Activated CD8-positive, alpha-beta T cell treated with anti-CD3 and anti-CD28 coated beads for 36 hours (primary cell): Measurements from ENCODE around the gene INTS2. TPM values are rescaled to one million over a fixed set of nuclear protein-coding genes. Genes with fewer than 3 reads are reported as not detected.

Source experiments
- ATAC-seq: fragments of 200-7000 bp; cut with Tn5 transposase; one replicate; pipeline ENCODE4 v1.10.0; 2021; ENCODE audit warnings: mild to moderate bottlenecking, moderate library complexity
- CTCF ChIA-PET: fragments of 350-600 bp; sonication (Branson Sonifier 250); formaldehyde crosslinking; loops from one replicate; lab custom pipeline; 2021; ENCODE audit warnings: antibody characterized with exemption; lab: Charles Lee
- POLR2A ChIA-PET: fragments of 350-600 bp; sonication (Branson Sonifier 250); formaldehyde crosslinking; loops from one replicate; lab custom pipeline; 2021; ENCODE audit warnings: antibody characterized with exemption; lab: Charles Lee
- DNase-seq: peaks from one replicate; pipeline ENCODE4 v3.0.0-alpha.2; 2020
- H3K27ac Mint-ChIP-seq: one replicate; pipeline ENCODE4 v1.8.0; 2021; ENCODE audit warnings: mild to moderate bottlenecking, mixed read lengths
- H3K27me3 Mint-ChIP-seq: one replicate; pipeline ENCODE4 v1.8.0; 2021; ENCODE audit warnings: mixed read lengths
- H3K36me3 Mint-ChIP-seq: one replicate; pipeline ENCODE4 v1.8.0; 2021; ENCODE audit warnings: low read depth, mixed read lengths
- H3K4me1 Mint-ChIP-seq: one replicate; pipeline ENCODE4 v1.8.0; 2021; ENCODE audit warnings: low read depth, mixed read lengths
- H3K4me3 Mint-ChIP-seq: one replicate; pipeline ENCODE4 v1.8.0; 2021; ENCODE audit warnings: mild to moderate bottlenecking, moderate library complexity, mixed read lengths
- H3K9me3 Mint-ChIP-seq: one replicate; pipeline ENCODE4 v1.8.0; 2021; ENCODE audit warnings: mixed read lengths
- CTCF ChIP-seq: fragments of 200-600 bp; IDR thresholded peaks from one replicate; pipeline ENCODE4 v1.8.0; 2022; ENCODE audit warnings: antibody characterized with exemption, mild to moderate bottlenecking
- intact Hi-C: fragments of 100-400 bp; cut with micrococcal nuclease; formaldehyde crosslinking; loops from one replicate; pipeline ENCODE4 v1.10.0; 2022
- total RNA-seq, 2 experiments: library from RNA; stranded (reverse); gene quantifications; one replicate each; pipeline ENCODE4 v1.2.3, GENCODE V29; 2021

INTS2 gene
- total RNA-seq, 2 experiments from 2014 or later: 30.7 to 33.5 TPM

GRCh38 chr17:61875804-61876203 is 52.0 kb downstream of the INTS2 start:
- Mint-ChIP-seq H3K4me1 (no peaks in the 10 kb centered on the region), H3K9me3 (no peaks in the 10 kb centered on the region), H3K36me3 (peaks cover 15% of the 10 kb centered on the region), H3K4me3 (no peak overlapping the region), H3K27me3 (no peaks in the 10 kb centered on the region), H3K27ac (no peak overlapping the region)
- no peak for TF ChIP-seq CTCF
- ChIA-PET POLR2A (no interaction called here), CTCF (interaction anchor here (1.0 to 1.5 kb wide), 2 partner anchors 12 to 28 kb away, joined by 3 read pairs; partner anchors contain the start of gene BRIP1)
- ATAC-seq: no peak
- intact Hi-C loops: no loop called here
- DNase-seq: no peak

GRCh38 chr17:61875285-61875684 is 52.5 kb downstream of the INTS2 start:
- H3K27ac Mint-ChIP-seq: no peak overlapping the region
- ATAC-seq: no peak
- POLR2A ChIA-PET: no interaction called here

GRCh38 chr17:61874075-61874474 is 53.7 kb downstream of the INTS2 start:
- H3K36me3 Mint-ChIP-seq: peaks cover 22% of the 10 kb centered on the region
- no peaks in the 10 kb centered on the region for H3K9me3 Mint-ChIP-seq
- H3K27me3 Mint-ChIP-seq: no peaks in the 10 kb centered on the region
- intact Hi-C loops: no loop called here
- ATAC-seq (no peak), DNase-seq (no peak)
- ChIA-PET POLR2A (no interaction called here), CTCF (no interaction called here)
- H3K4me1 Mint-ChIP-seq: no peaks in the 10 kb centered on the region
- H3K4me3 Mint-ChIP-seq: no peak overlapping the region
- H3K27ac Mint-ChIP-seq: no peak overlapping the region
- no peak for TF ChIP-seq CTCF

More at GRCh38 chr17:61875285-61875684, 52.5 kb downstream of the INTS2 start:
- no peaks in the 10 kb centered on the region for H3K9me3 Mint-ChIP-seq
- H3K27me3 Mint-ChIP-seq: no peaks in the 10 kb centered on the region
- H3K4me1 Mint-ChIP-seq: no peaks in the 10 kb centered on the region
- CTCF ChIA-PET: interaction anchor here (0.6 to 1.5 kb wide), 3 partner anchors 12 to 237 kb away, joined by 3 to 4 read pairs (median 3); partner anchors contain the start of gene BRIP1
- intact Hi-C loops: no loop called here
- no peak for TF ChIP-seq CTCF
- DNase-seq: no peak
- H3K4me3 Mint-ChIP-seq: no peak overlapping the region
- peaks cover 19% of the 10 kb centered on the region for H3K36me3 Mint-ChIP-seq

GRCh38 chr17:61872099-61872498 is 55.7 kb downstream of the INTS2 start:
- H3K36me3 Mint-ChIP-seq: peaks cover 16% of the 10 kb centered on the region
- no peaks in the 10 kb centered on the region for H3K27me3 Mint-ChIP-seq
- H3K4me1 Mint-ChIP-seq: no peaks in the 10 kb centered on the region
- ChIA-PET POLR2A (no interaction called here), CTCF (no interaction called here)
- H3K4me3 Mint-ChIP-seq: no peak overlapping the region
- TF ChIP-seq CTCF: no peak
- ATAC-seq: no peak
- no peaks in the 10 kb centered on the region for H3K9me3 Mint-ChIP-seq
- no peak overlapping the region for H3K27ac Mint-ChIP-seq
- no peak for DNase-seq
- intact Hi-C loops: no loop called here

GRCh38 chr17:61869138-61869537 is 58.6 kb downstream of the INTS2 start:
- H3K36me3 Mint-ChIP-seq: peaks cover 11% of the 10 kb centered on the region
- H3K27me3 Mint-ChIP-seq: no peaks in the 10 kb centered on the region
- H3K27ac Mint-ChIP-seq: no peak overlapping the region
- no peak for DNase-seq
- TF ChIP-seq CTCF: no peak
- intact Hi-C loops: no loop called here
- H3K9me3 Mint-ChIP-seq: no peaks in the 10 kb centered on the region
- ChIA-PET CTCF (no interaction called here), POLR2A (no interaction called here)
- ATAC-seq: no peak
- H3K4me1 Mint-ChIP-seq: peaks cover 2% of the 10 kb centered on the region
- H3K4me3 Mint-ChIP-seq: no peak overlapping the region
